ENCODE data around the gene SLC6A8. TPM values are rescaled to one million over a fixed set of nuclear protein-coding genes. Genes with fewer than 3 reads are reported as not detected.
"Not testable (repeated sequence)": the region's sequence is repeated elsewhere in the genome, so short reads cannot be mapped to it uniquely, and the experiment has no call there.

Gene SLC6A8
- total RNA-seq, 1 donor from 2014 or later, result 7.9 TPM

DNA sequence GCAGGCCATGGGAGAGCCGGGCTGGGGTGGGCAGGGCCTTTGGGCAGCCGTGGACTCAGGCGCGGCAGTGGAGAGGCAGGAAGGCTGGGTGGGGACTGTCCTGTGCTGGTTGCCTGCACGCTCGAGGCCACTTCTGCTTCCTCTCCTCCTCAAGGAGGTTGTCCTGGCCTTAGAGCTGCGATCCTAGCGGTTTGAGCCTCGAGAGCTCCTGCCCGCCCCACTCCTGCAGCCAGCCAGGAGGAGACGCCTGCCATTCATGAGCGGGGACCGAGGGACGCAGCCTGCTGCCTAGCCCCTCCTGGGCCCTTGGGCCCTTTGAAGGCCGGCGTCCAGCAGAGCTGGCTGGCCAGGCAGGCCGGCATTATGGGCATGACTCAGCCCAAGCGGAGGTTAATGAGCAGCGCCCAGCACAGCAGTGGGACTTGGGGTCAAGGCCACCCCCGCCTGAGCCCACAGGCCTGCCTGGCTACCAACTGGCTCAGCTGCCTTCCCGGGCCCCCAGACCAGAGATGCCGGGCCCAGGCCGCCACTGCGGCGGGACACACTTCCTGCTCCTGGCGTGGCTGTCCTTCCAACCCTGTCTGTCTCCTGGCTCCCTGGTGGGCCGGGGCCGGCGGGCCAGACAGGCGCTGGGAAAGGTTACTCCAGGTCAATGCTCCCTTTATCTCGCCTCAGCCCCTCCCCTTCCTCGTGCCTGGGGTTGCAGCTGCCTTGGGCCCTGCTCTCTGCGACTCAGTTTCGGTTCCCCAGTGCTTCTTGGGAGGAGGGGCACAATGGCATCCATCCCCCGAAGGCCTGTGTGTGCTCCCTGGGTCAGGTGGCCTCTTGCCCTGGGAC, 38.8 kb downstream of the SLC6A8 start:
- no peak overlapping the region for H3K4me3 Mint-ChIP-seq (ENCODE audit: unreplicated experiment)
- DNase-seq (ENCODE audit: low spot score), result peak; percentile 47
- H3K27me3 Mint-ChIP-seq (ENCODE audit: unreplicated experiment), result peaks cover 9% of the 10 kb centered on the region
- peaks cover 14% of the 10 kb centered on the region for H3K36me3 Mint-ChIP-seq (ENCODE audit: low read depth, unreplicated experiment)
- no peaks in the 10 kb centered on the region for H3K9me3 Mint-ChIP-seq (ENCODE audit: unreplicated experiment)
- peaks cover 16% of the 10 kb centered on the region for H3K4me1 Mint-ChIP-seq (ENCODE audit: unreplicated experiment)
- TF ChIP-seq, protein P1, sequence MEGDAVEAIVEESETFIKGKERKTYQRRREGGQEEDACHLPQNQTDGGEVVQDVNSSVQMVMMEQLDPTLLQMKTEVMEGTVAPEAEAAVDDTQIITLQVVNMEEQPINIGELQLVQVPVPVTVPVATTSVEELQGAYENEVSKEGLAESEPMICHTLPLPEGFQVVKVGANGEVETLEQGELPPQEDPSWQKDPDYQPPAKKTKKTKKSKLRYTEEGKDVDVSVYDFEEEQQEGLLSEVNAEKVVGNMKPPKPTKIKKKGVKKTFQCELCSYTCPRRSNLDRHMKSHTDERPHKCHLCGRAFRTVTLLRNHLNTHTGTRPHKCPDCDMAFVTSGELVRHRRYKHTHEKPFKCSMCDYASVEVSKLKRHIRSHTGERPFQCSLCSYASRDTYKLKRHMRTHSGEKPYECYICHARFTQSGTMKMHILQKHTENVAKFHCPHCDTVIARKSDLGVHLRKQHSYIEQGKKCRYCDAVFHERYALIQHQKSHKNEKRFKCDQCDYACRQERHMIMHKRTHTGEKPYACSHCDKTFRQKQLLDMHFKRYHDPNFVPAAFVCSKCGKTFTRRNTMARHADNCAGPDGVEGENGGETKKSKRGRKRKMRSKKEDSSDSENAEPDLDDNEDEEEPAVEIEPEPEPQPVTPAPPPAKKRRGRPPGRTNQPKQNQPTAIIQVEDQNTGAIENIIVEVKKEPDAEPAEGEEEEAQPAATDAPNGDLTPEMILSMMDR (IDR thresholded peaks at IDR 0.05; ENCODE audit: unreplicated experiment), result no peak
- H3K27ac Mint-ChIP-seq (ENCODE audit: unreplicated experiment), result no peak overlapping the region

DNA sequence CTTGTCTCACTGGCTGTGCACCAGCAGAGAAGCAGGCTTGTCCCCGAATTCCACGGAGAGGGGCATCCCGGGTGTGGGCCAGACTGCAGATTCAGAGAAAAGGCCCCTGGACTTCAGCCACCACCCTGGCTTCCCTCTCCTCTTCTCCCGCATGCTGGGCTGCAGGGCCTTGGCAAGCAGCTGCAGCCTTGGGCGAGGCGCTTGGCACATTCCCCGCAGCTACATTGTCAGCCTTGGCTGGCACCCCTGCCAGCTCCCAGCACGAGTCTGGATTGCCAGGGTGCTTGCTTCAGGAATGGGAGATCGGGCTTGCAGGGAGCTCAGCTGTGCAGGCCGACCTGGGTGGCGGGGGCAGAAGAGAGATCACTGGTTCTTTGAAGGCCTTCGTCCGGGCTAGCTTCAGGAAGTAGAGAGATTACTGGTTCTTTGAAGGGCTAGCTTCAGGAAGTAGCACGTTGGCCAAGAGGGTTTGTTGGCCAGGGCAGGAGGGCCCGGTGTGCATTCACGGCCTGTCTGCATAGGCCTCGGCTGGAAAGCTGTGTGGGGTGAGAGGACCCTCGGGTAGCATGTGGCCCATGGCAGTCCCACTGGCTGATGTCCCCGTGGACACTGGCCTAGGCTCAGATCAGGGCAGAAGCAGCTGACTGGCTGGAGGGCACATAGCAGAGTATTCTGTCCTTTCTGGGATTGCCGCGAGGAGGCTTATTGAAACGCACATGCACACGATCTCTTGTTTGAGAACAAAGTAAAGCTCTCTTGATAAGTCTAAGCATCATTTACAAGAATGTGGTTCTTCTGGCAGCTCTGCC, 39.6 kb downstream of the SLC6A8 start:
- Mint-ChIP-seq H3K36me3 (ENCODE audit: low read depth, unreplicated experiment) (peaks cover 14% of the 10 kb centered on the region), H3K4me1 (ENCODE audit: unreplicated experiment) (peaks cover 11% of the 10 kb centered on the region), H3K4me3 (ENCODE audit: unreplicated experiment) (no peak overlapping the region), H3K27me3 (ENCODE audit: unreplicated experiment) (peaks cover 9% of the 10 kb centered on the region), H3K27ac (ENCODE audit: unreplicated experiment) (no peak overlapping the region), H3K9me3 (ENCODE audit: unreplicated experiment) (no peaks in the 10 kb centered on the region)
- TF ChIP-seq, protein P1 (IDR thresholded peaks at IDR 0.05; ENCODE audit: unreplicated experiment), result no peak
- no peak for DNase-seq (ENCODE audit: low spot score)

DNA sequence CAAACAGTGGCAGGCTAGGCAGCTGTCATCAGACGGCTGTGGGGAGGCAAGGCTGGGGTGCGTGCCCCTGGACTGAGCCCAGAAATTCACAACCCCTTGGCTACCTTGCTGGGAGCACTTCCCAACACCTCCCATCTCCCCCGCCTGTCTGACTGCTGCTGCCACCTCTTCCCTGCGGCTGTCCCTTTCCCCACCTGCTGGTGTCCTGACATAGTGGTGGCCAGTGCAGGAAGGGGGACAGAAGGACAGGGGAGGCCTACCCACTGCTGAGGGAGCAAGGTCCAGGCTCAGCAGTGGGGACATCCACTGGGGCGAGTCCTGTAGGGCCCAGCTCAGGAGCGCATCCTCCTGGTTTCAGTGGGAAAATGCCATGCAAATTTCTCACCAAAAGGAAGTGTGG, 40.4 kb downstream of the SLC6A8 start:
- DNase-seq (ENCODE audit: low spot score), result no peak
- Mint-ChIP-seq H3K36me3 (ENCODE audit: low read depth, unreplicated experiment) (peaks cover 13% of the 10 kb centered on the region), H3K4me3 (ENCODE audit: unreplicated experiment) (no peak overlapping the region), H3K27me3 (ENCODE audit: unreplicated experiment) (peaks cover 3% of the 10 kb centered on the region), H3K27ac (ENCODE audit: unreplicated experiment) (no peak overlapping the region), H3K9me3 (ENCODE audit: unreplicated experiment) (no peaks in the 10 kb centered on the region), H3K4me1 (ENCODE audit: unreplicated experiment) (peaks cover 11% of the 10 kb centered on the region)
- TF ChIP-seq, protein P1 (IDR thresholded peaks at IDR 0.05; ENCODE audit: unreplicated experiment), result no peak

DNA sequence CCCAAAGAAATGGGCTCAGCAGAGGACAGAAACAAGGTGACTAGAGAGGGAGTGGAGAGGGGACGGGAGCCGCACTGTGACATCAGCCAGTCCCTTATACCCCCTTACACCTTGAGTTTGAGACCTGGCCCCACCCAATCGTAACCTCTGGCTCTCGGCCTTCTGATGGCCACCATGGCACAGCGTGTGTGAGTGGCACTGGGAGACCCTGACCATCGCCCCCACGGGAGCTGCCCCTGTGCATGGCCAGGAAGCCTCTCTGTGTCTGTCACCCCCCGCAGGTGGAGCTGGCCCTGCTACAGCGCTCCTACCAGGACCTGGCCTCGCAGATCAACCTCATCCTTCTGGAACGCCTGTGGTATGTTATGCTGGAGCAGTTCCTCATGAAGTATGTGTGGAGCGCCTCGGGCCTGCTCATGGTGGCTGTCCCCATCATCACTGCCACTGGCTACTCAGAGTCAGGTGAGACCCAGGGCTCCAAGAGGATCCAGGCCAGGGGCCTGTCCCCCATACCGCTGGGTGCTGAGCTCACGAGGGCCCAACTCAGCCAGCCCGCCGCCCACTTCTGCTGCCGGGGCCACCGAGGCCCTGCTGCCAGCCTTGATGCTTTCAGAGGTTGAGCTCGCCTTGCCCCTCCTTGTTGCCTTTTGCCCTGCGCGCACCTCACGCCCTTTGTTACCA, 41.4 kb downstream of the SLC6A8 start:
- Mint-ChIP-seq H3K4me3 (ENCODE audit: unreplicated experiment) (no peak overlapping the region), H3K4me1 (ENCODE audit: unreplicated experiment) (peaks cover 11% of the 10 kb centered on the region), H3K36me3 (ENCODE audit: low read depth, unreplicated experiment) (peaks cover 13% of the 10 kb centered on the region), H3K27me3 (ENCODE audit: unreplicated experiment) (peaks cover 3% of the 10 kb centered on the region), H3K27ac (ENCODE audit: unreplicated experiment) (no peak overlapping the region), H3K9me3 (ENCODE audit: unreplicated experiment) (no peaks in the 10 kb centered on the region)
- TF ChIP-seq, protein P1 (IDR thresholded peaks at IDR 0.05; ENCODE audit: unreplicated experiment), result no peak
- DNase-seq (ENCODE audit: low spot score), result no peak

DNA sequence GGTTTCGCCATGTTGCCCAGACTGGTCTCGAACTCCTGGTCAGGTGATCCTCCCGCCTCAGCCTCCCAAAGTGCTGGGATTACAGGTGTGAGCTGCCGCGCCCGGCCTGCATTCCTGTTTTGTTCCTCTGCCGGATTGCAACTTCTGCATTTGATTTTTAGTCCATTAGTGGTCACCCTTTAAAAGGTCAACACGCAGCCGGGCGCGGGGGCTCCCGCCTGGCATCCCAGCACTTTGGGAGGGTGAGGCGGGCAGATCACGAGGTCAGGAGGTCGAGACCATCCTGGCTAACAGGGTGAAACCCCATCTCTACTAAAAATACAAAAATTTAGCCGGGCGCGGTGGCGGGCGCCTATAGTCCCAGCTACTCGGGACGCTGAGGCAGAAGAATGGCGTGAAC, 42.4 kb downstream of the SLC6A8 start:
- not testable (repeated sequence) for H3K9me3 Mint-ChIP-seq (ENCODE audit: unreplicated experiment)
- Mint-ChIP-seq H3K36me3 (ENCODE audit: low read depth, unreplicated experiment) (peaks cover 19% of the 10 kb centered on the region), H3K4me1 (ENCODE audit: unreplicated experiment) (peaks cover 11% of the 10 kb centered on the region)

More for the DNA sequence above, 42.4 kb downstream of the SLC6A8 start:
- not testable (repeated sequence) for DNase-seq (ENCODE audit: low spot score); H3K27ac Mint-ChIP-seq (ENCODE audit: unreplicated experiment); H3K27me3 Mint-ChIP-seq (ENCODE audit: unreplicated experiment); H3K4me3 Mint-ChIP-seq (ENCODE audit: unreplicated experiment)

All from endothelial cell (in vitro differentiated cells).